Islet of Langerhans (tissue), 1 donor: ENCODE data around the gene ADGRD1.
"Not testable (repeated sequence)": the region's sequence is repeated elsewhere in the genome, so short reads cannot be mapped to it uniquely, and the experiment has no call there.

Source experiments
- FAIRE-seq: peaks from one replicate; lab custom pipeline; 2011; peaks lifted over from hg19 to GRCh38; lab: Jason Lieb, UNC

The ADGRD1 gene

DNA sequence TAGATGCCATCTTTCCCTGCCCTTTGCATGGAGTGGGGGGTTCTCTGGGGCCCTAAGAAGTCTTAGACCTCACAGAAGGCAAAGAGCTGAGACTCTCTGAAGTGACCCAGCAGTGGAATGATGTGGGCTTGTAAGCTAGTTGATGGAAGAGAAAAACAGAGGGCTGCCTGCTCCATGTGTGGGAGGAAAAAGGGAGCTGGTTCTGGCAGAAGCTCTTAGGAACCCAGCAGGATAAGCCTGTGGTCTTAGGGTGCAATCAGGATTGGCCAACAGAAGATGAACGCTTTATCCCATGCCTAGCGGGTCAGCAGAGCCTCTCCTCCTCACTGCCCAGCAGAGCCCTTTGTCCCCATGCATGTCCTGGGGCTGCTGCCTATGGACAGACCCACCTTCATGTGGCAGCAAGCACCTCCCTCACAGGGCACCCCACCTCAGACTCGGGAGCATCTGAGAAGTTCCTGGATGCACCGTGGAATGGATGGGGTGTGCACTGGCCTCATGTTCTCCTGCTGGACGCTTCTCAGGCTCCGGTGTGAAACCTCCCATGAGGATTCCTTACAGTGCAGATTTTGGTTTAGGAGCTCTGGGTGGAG, 152.7 kb downstream of the ADGRD1 start:
- FAIRE-seq: no peak

DNA sequence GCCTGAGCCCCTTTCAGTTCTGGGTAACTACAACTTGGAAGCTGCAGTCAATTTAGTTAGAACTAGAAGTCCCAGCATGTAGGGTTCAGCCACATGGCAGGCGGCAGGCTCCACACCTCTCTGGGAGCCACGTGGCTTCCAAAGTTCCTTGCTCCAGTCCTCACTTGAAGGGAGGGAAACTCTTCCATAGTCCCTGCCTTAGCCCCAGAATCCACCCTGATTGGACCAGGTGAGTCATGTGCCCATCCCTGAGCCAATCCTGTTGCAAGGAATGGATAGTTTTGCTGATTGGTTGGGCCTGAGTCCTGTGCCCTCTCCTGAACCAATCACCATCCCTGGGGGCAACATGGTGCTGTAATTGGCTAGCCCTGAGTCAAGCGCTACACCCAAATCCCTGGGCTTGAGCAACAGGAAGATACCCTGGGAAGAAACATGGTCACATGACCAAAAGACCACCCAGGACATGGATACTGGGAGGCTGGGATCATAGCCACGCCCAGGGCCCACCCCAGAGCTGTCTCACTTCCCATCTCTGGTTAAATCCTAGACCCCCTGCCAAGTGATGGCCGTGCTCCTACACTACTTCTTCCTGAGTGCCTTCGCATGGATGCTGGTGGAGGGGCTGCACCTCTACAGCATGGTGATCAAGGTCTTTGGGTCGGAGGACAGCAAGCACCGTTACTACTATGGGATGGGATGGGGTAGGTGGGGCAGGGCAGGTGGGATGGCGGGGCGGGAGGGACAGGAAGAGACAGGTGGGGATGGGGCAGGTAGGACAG, 154.7 kb downstream of the ADGRD1 start:
- FAIRE-seq: no peak

DNA sequence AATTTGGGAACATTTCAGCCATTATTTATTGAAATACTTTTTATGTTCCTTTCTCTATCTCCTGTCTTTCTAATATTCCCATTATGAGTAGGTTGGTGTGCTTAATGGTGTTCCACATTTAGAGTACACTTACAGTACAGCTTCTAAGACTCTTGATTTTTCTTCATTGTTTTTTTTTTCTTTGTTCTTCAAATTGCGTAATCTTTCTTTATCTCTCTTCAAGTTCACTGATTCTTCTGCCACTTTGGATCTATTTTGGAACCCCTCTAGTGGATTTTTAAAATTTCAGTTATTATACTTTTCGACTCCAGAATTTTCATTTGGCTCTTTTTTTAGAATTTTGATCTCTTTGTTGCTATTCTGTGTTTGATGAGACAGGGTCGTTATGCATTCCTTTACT, 157.7 kb downstream of the ADGRD1 start:
- no peak for FAIRE-seq

DNA sequence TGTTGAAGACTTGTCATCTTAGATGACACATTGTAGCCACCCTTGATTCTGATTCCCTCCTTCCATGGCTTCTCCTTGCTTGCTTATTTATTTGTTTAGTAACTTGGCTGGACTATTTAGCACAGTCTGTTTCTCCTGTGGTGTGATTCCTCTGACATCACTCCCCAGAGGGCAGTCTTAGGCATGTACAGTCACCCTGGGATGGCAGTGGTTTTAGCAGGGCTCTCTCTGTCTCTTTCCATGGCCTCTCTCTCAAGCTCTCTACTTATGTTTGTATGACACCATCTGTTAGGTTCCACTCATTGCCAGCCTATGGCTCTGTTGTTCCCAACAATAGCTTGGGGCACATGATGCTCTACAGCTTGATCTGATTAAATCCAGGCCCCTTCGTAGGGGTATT, 158.3 kb downstream of the ADGRD1 start:
- FAIRE-seq: no peak

DNA sequence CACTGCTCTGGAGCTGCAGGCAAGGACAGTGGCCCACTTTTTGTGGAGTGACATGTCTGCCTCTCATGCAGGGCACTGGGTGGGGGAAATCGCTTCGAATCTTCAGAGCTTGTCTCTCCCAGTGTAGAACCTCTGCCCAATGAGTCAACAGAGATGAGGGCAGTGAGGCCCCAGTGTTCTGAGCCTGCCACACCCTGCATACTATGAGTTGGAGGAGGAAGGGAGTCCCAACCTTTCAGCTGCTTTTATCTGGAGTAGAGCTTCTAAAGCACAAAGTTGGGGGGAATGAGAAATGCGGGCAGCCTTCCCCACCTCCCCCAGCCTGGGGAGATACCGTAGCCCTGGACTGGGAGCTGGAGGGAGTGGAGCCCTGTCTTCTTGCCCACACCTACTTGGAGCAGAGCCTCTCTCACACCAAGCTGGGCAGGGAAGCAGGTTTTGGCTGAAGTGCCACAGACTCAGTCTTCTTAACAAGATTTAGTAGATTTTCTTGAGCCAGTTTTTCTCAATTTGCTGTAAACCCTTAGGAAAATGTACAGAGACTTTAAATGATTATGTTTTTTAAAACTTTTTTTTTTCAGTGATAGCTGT, 159.1 kb downstream of the ADGRD1 start:
- FAIRE-seq: no peak

DNA sequence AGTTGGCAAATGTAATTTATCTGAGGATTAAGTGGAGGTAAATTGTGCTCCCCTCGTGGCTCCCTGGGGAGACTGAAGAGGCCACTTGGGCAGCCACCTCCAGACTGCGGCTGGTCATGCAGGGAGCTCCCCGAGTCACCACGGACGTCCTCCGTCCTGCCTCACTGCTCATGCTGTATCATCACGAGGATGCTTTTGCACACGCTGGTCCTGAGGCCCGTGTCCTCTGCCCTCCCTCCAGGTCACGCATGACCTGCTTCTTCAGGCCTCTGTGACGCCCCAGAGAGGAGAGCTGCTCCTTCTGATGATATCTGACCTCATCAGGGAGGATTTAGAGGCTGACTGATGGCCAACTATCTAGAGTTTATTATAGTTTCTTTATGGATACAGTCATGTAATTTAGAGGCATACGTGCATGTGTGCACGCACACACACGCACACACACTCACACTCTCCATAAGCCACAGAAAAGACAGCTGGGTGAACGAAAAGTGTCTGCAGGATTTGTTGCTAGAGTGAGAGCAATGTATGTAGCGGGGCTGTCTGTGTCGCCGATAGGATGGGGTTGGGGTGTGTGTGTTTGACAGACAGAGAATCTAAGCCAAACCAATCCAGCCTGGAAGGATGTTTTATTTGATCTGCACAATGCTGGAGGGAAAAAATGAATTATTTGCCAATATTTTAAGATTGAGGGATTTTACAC, 160.0 kb downstream of the ADGRD1 start:
- no peak for FAIRE-seq

DNA sequence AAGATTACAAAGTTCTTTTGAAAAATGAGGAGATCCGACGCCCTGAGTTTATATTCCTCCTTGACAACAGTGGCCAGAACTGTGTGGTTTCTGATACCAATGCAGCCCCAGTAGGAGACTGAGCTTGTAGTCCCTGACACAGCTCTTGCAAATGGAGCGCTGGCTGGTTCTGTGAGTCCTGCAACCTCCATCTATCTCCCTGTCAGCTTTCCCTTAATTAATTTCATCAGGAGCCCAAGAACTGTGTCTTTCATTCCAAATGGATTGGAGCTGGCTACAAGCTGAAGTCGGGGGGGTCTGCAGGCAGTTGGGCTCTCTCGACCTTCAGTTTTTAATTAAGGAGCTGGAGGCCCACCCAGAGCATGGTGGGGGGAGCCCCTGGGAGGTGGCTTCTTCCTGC, 160.6 kb downstream of the ADGRD1 start:
- no peak for FAIRE-seq

DNA sequence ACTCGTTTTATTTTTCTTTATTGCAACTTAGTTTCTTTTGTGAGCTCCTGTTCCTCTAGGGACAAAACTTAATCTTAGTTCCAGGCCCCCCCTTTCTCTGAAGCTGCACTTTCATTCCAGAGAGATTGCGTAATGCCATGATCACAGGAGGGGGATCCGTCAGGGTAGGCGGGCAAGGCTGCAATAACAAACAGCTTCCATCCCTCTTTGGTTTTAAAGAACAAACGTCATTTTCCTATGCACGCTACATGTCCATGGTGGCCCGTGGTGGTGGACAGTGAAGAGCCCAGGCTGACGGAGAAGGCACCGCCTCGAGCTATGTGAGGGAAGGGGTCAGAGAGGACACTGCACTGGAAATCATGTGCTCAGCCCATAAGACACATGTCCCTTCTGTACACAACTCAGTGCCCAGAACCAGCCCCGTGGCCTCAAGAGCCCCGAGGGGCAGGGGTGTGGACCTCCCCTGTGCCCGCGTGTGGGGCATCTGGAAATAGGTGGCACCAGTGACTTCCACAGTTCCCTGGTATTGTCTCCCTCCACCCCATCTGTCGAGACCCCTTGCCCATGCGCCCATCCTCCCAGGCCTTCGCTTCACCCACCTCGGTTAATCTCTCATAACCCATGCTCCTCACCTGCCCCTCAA, 161.4 kb downstream of the ADGRD1 start:
- no peak for FAIRE-seq

DNA sequence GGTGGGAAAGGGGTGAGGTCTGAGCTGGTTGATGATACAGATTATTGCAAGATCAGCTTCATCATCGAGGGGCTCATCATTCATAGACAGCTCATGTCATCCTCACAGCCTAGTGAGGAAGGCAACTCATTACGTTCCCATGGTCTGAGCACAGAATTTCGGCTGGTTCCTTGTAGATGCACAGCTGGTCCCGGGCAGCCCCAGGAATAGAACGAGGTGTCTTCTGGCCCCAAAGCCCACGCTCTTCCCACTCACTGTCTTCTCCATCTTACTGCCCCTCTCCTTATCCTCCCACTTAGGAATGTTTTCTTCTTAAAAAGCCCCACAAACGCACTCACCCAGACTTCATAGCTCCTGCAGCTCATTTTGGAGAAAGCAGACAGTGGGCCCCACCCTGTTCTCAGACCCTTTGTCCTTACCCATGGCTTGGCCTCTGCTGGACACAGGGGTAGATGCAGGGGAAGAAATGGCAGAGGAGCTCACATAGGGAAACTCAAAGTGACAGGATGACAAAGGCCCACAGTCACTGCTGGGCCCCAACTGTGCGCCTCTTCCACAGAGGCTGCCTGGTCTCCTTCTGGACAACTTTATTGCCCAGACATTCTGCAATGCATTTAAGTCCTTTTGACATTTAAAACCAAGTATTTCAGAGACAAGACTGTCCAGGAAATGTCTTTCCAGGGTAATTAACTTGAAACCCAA, 162.2 kb downstream of the ADGRD1 start:
- no peak for FAIRE-seq

DNA sequence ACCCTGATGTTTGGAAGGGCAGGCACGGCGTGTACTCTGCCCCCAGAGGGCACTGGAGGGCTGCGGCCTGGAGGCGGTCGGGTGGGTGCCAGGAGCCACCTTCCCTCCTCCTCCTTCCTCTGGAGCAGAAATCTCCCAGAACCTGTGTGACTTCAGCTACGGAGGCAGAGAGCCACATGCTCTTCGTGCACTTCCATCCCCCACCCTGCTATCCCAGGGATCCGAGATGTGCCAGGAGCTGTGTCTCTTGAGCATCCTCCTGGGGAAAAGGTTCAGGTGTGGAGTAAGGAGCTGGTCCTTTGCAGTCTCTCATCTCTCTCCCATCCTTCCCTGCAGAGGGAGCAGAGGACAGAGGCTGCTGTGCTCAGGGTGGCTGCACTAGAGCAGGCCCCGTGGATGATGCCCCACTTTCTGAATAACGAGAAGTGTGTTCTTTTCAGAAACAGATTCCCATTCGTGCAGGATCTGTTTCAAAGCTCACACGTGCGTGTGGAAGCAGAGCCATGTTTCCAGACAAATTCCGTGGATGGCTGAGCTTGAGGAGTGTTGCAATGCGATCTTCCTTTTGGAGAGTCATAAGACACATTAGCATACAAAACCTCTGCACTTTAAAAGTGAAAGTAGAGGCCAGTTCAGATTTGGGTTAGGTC, 162.9 kb downstream of the ADGRD1 start:
- no peak for FAIRE-seq

DNA sequence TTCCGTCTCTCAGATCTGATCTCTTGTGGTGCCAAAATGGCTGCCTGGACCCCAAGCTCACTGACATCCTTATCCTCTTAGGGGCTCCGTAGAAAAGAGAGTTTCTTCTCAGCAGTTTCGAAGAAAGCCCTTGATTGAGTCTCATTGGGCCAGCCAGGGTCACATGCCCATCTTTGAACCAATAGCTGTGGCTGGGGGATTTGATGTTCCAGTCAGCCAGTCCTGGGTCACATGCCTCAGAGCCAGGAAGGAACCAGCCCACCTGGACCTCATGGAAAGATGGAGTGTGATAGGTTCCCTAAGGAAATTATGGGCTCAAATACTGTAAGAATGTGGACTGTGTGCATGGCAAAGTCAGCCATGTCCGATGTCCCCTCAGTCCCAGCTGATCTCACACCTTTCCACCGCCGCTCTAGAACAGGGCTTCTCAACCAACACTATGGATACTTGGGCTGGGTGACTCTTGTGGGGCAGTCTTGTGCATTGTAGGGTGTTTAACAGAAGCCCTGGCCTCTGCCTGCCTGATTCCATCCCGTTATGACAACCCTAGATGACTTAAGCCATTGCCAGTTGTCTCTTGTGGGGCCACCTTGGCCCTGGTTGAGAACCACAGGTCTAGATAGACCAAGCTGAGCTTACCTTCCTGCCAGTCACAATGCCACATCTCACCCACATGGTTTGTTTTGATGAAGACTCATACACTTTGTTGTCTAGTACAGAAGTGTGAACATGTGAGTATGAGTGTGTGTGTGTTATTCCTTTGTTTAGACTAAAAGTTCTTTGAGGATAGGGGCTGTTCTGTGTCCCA, 163.9 kb downstream of the ADGRD1 start:
- FAIRE-seq: no peak

DNA sequence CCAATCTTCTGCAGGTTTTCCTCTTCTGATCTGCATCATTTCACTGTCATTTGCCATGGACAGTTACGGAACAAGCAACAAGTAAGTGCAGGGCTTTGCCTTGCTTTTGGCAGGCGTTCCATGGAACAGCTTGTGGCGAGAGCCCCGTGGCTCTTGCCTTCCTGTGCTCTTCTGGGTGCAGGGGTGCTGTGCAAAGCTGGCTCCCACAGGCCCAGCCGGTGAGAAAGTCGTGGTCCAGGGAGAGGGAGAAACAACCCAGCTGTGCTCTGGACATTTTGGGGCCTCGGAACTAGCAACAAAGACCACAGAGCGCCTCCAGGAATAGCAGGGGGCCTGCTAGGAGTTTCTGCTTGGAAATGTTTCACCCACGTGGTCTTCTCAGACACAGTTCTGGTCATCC, 164.7 kb downstream of the ADGRD1 start:
- no peak for FAIRE-seq

DNA sequence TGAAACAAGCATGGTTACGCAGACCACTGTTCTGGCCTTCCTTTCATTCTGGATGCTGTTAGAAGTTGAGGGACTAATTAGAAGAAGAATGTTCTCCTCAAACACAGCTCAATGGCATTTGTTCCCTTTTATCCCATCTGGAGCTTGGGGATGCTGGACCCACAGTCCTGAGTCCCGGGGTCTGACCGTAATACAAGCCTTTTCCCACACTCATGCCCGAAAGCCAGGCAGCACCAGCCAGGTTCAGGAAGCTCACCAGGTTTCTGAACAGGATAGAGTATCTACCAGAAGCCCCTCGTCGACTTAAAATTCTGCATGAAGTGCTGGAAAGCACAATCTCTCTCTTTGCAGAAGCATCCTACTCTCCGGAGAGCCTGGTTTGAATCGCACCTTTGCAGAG, 165.6 kb downstream of the ADGRD1 start:
- not testable (repeated sequence) for FAIRE-seq

DNA sequence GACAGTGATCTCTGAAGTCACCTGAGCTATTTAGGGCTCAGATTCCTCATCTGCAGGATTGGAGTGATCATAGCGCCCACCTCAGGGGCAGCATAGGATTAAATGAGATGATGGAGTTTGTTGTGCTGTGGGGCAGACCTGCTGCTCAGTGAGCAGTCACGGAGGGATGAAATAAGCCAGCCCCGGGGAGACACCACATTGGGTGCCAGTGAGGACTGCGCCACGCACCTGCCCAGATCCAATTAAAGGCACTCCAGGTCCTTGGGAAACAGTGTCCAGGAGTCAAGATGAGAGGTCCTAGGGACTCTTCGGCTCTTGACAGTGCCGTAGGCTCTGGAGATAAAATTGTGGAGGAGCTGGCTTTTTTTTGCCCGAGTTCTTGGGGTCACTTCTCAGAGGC, 166.2 kb downstream of the ADGRD1 start:
- FAIRE-seq: no peak

DNA sequence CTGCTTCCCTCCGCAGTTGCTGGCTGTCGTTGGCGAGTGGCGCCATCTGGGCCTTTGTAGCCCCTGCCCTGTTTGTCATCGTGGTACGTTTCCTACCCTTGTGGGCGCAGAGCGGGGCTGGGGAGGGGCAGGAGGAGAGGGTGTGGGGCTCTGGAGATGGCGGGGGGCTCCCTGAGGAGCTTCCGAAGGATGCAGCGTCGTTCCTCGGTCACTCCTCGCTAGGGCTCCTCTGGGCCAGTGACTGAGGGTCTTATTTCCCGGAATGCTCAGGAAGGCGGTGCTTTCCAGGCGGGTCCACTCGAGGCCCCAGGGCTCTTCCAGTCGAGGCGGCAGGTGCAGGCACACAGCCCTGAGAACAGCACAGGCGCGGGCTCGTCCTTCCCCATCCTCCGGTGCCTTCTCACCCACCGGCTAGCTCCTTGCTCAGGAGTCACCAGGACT, 167.1 kb downstream of the ADGRD1 start:
- no peak for FAIRE-seq

DNA sequence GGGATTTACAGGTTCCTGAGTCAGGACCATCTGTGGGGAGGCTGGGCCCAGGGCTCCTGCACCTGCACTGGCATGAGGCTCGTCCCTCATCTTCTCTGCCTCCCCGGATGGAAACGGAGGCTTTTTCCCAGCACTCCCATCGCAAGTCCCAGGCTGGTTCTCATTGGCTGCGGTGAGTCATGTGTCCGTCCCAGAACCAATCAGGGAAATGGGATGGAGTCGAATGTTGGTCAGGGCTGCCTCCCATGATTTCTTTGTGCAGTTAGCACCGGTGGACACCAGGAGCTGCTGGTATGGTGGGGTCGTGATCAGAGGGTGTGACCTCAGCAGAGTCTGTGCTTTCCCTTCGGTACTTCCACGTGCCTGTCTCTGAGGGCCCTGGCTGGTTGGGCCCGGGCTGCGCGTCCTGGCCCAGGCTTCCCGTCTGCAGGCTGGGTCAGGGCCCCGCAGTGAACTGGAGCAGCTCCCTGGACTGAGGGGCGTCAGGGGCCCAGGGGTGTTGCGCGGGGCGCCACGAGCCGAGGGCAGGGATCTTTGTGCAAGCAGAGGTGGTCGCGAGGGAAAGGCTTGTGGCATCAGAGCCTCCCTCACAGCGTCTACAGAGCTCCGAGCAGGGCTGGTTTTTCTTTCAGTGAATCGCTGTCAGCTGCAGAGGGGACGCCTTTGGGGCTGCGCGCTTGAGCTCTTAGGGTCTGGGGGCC, 168.1 kb downstream of the ADGRD1 start:
- no peak for FAIRE-seq

DNA sequence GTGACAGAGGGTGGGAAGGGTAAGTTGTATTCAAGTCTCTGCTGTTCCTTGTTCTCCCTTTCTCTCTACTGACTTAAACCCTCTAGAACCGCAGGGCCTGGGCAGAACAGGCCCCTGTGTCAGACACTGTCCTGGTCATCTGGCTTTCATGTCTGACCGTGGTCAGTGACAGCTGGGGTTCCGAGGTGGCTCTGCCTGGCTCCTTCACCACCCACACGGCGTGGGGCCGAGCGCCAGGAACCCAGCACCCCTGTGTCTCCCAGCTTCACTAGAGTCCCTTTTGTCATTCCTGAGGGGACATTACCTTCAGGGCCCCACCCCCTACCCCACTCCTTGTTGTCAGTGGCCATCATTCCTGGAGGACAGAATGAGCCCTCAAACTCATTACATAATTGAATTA, 168.9 kb downstream of the ADGRD1 start:
- FAIRE-seq: no peak

DNA sequence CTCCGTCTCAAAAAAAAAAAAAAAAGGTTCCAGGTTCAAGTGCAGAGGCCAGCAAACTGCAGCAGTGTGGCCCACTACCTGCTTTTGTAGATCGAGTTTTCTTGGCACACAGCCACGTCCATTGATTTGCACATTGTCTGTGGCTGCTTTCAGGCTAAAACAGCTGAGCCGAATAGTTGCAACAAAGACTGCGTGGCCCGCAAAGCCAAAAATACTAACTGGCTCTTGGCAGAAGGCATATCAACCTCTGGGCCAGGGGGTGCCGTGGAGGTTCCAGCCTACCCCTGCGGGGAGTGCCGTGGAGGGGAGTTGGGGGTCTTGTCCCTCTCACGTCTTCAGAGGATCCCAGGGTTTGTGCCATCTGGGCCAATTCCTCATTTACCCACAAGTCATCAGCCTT, 170.1 kb downstream of the ADGRD1 start:
- FAIRE-seq: no peak

DNA sequence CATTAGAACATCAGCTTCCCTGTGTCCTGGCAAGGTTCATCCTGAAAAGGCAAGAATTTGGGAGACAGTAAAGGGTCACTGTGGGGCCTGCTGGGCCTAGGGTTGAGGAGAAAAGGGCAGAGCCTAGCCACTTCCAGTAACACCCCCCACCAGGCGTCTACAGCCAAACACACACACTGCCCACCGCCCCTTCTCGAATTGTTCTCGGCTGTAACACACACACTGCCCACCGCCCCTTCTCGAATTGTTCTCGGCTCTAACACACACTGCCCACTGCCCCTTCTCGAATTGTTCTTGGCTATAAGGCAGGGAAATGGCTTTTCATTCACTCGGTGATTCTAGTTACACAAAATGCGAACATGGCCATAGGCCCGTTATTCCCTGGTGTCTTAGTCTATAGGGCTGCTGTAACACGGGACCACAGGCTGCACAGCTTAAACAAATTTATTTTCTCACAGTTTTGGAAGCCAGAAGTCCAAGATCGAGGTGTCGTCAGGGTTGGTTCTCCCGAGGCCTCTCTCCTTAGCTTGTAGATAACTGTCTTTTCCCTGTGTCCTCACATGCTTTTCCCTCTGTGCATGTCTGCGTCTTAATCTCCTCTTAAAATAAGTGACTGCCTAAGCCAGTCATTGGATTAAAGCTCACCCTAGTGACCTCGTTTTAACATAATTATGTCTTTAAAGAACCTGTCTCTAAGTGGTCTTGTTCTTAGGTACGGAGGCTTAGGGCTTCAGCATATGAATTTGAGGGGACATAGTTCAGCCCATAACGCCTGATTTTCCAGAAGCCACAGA, 171.0 kb downstream of the ADGRD1 start:
- no peak for FAIRE-seq
